HL-60/S4 (cell line): ENCODE results near the gene ASB8.

Source experiments
- in situ Hi-C: fragments of 300-500 bp; cut with MboI; formaldehyde crosslinking; loops from 2 replicates; pipeline ENCODE4 v1.14.3; 2022; ENCODE audit warnings: low sequenced_read_pairs

The ASB8 gene

DNA sequence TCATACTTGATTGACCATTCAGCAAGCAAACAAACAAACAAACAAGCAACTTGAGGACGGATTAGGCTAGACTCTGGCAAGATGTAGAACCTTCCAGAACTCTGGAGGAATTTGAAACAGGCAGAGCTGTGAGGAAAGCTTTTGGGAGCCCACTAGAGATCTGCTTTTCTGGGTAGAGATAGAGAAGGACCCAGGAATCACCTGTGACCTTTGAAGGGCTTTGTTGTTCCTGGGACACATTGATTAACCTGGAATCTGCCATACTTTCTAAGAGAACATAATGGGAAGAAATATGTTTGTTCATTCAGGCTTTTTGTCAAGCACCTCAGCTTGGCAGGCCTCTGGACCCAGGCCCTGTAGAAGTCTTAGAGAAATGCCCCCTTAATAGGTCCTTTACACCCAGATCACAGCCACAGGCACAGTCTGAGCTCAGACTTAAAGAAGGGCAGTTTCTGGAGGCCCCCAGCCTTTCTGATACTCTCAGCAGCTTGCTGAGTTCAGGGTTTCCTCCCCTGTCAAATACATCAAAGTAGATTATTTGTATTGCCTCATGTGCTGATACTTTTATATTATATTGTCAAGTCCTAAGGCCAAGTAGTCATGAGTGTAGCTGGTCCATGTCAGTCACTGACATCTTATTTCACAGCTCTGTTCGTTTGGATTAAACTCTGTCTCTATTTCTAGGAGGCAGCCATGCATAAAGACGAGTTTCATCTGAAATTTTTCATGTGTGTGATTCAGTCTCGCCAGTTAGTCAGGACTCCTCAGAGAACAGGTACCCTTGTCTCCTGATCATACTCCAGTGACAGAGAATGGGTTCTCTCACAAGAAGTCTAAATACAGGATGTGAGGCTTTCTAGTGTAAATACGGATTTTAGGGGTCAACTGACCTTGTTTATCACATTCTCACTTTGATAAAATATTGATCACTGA is 50.4 kb downstream of the ASB8 start:
- in situ Hi-C loops, result no loop called here

DNA sequence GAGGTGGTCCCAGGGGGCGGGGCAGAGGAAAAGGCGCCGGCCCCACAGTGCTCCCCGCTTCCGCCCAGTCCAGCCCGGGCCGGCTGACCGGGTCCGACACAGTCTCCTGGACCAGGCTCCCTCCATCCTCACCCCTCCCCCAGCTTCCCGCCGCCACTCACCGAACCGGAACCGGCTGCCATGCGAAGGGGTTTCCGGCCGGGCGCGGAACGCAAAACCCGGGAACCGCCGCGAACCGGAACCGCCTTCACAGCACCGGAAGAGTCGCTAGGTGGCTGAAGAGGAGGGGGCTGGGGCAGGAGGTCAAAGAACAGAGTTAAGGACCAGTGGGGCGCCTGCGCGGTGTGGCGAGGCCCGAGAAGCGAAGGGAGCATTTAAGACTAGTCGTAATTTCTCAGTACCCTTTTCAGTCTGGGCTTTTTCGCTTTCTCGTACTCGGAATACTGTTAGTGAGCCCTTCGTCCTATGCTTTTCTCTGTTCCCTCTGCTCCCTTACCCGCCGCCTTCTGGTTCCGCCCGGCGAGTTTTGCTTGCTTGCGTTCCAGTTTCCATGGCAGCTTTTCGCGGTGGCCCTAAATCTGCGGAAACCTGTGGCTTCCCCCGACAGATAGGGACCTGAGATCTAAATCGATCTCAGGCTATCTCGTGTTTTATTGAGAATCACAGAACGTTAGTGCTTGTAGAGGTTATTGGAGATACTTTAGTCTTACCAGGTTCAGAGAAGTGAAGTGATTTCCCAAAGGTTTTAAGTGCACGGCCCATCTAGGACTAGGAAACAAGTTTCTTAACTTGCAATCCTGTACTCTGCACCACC is 51.2 kb downstream of the ASB8 start, which contains the start of gene SENP1:
TSS of gene SENP1 (minus strand) at position 213 of the 814 bp plus-strand sequence. CDS start 4,607 bp downstream, outside the sequence.
- in situ Hi-C loops, result no loop called here

DNA sequence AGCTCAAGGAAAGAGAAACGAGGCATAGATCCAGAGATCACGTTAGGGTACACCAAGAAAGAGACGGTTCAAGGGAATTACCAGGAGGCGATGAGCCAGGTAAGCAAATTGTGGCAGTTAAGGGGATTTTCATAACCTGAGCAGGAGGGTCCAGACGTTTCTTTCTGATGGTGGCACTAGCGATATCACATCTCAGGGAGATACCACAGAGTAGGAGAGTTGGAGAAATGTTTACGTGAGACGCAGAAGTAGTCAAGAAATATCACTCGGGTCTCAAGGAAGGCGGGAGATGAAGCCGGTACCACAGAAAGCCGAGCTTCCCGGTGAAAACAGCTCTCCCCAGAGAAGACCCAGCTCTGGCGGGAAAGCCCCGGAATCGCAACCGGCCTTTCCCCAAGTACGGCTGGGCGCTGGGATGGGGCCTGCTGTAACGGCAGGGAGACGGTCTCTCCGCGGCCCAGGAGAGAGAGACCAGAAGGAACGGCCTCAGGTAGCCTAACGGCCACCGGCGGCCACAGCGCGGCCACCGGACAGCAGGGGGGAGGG is 51.9 kb downstream of the ASB8 start:
- in situ Hi-C loops, result no loop called here

- in situ Hi-C loops, result no loop called here
Observed at GRCh38 chr12:48104531-48104930, 52.8 kb downstream of the ASB8 start.
